ENCODE results near the gene GPC6.
"Not testable (repeated sequence)": the region's sequence is repeated elsewhere in the genome, so short reads cannot be mapped to it uniquely, and the experiment has no call there.

- TF ChIP-seq CTCF, POLR2A (IDR thresholded peaks at IDR 0.05): not testable (repeated sequence)
These were observed 19.7 kb upstream of the GPC6 start for GRCh38 chr13:93206778-93207392.
